HL-60 (cell line): ENCODE measurements around the gene FAM222B.

Experiments
- DNase-seq, 2 experiments: peaks; one replicate each; pipeline ENCODE4 v3.0.0-alpha.2; 2010 to 2020; ENCODE audit warnings: low read depth in 1 of 2, low spot score in 1 of 2
- H3K27ac ChIP-seq: fragments of 250-450 bp; sonication (Bioruptor Pico); replicated peaks from 2 replicates; pipeline ENCODE4 v1.5.1; 2020; ENCODE audit warnings: mild to moderate bottlenecking, moderate library complexity
- H3K27me3 ChIP-seq: fragments of 250-450 bp; sonication (Bioruptor Pico); 2 replicates; pipeline ENCODE4 v1.5.1; 2021; ENCODE audit warnings: mild to moderate bottlenecking, moderate library complexity; ENCODE audit not compliant: insufficient read depth, poor library complexity, severe bottlenecking
- H3K4me3 ChIP-seq: replicated peaks from 2 replicates; pipeline ENCODE4 v1.5.1; 2011; ENCODE audit warnings: mild to moderate bottlenecking, control low read depth, low read length; ENCODE audit not compliant: insufficient read depth
- CTCF ChIP-seq: IDR thresholded peaks from one replicate; pipeline ENCODE4 v1.5.1; 2011; ENCODE audit warnings: low read length, control low read depth, inconsistent platforms; ENCODE audit not compliant: insufficient read depth
- GABPA ChIP-seq: IDR thresholded peaks from 2 replicates; pipeline ENCODE4 v1.6.1; 2012; ENCODE audit warnings: low read depth
- POLR2AphosphoS5 ChIP-seq: IDR thresholded peaks from 2 replicates; pipeline ENCODE4 v1.6.1; 2012; ENCODE audit warnings: low read depth
- REST ChIP-seq: IDR thresholded peaks from 2 replicates; pipeline ENCODE4 v1.6.1; 2012; ENCODE audit warnings: low read depth; ENCODE audit not compliant: insufficient replicate concordance
- SPI1 ChIP-seq: IDR thresholded peaks from 2 replicates; pipeline ENCODE4 v1.6.1; 2012; ENCODE audit warnings: low read depth, mild to moderate bottlenecking, borderline replicate concordance

The FAM222B gene

DNA sequence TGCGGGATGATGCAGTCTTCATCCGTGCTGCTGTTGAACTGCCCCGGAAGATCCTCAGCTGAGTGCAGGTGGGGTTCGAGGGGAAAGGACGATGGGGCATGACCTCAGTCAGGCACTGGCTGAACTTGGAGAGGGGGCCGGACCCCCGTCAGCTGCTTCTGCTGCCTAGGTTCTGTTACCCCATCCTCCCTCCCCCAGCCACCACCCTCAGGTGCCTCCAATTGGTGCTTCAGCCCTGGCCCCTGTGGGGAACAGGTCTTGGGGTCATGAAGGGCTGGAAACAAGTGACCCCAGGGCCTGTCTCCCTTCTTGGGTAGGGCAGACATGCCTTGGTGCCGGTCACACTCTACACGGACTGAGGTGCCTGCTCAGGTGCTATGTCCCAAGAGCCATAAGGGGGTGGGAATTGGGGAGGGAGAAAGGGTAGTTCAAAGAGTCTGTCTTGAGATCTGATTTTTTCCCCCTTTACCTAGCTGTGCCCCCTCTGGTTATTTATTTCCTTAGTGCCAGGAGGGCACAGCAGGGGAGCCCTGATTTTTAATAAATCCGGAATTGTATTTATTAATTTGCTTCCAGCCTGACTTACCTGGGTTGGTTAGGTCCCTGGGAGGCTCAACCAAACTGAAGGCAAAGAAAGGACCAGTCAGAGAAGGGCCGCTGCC lies 92.9 kb downstream of the FAM222B start:
- Histone ChIP-seq H3K27ac (no peak overlapping the region), H3K4me3 (no peak overlapping the region), H3K27me3 (no peaks in the 10 kb centered on the region)
- DNase-seq = no peak
- no peak for TF ChIP-seq SPI1

GRCh38 chr17:28748852-28749515 lies 93.6 kb downstream of the FAM222B start:
- TF ChIP-seq CTCF (no peak), SPI1 (no peak), POLR2AphosphoS5 (no peak), GABPA (no peak), REST (no peak)
- H3K27ac ChIP-seq = no peak overlapping the region
- no peak for DNase-seq
- no peak overlapping the region for H3K4me3 ChIP-seq
- no peaks in the 10 kb centered on the region for H3K27me3 ChIP-seq

DNA sequence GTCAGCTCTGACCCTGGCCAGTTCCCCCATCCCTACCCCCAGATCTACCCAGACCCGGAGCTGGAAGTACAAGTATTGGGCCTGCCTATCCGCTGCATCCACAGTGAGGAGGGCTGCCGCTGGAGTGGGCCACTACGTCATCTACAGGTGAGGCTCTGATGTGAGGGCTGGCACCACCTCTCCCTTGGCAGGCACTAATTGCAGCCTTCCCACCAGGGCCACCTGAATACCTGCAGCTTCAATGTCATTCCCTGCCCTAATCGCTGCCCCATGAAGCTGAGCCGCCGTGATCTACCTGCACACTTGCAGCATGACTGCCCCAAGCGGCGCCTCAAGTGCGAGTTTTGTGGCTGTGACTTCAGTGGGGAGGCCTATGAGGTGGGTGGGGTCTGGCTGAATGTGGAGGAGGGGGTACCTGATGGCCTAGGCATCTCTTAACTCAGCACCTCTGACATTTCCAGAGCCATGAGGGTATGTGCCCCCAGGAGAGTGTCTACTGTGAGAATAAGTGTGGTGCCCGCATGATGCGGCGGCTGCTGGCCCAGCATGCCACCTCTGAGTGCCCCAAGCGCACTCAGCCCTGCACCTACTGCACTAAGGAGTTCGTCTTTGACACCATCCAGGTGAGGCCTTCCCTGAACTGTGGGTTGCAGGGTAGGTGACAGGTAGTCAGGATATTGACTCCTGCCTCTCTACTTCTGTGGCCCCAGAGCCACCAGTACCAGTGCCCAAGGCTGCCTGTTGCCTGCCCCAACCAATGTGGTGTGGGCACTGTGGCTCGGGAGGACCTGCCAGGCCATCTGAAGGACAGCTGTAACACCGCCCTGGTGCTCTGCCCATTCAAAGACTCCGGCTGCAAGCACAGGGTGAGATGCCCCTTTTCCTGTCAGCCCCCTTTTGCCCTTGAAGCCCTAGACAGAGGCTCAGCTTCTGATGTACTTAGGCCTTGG lies 94.5 kb downstream of the FAM222B start:
- DNase-seq = no peak
- TF ChIP-seq REST = no peak
- no peak for TF ChIP-seq CTCF
- Histone ChIP-seq H3K4me3 (no peak overlapping the region), H3K27ac (no peak overlapping the region), H3K27me3 (no peaks in the 10 kb centered on the region)

DNA sequence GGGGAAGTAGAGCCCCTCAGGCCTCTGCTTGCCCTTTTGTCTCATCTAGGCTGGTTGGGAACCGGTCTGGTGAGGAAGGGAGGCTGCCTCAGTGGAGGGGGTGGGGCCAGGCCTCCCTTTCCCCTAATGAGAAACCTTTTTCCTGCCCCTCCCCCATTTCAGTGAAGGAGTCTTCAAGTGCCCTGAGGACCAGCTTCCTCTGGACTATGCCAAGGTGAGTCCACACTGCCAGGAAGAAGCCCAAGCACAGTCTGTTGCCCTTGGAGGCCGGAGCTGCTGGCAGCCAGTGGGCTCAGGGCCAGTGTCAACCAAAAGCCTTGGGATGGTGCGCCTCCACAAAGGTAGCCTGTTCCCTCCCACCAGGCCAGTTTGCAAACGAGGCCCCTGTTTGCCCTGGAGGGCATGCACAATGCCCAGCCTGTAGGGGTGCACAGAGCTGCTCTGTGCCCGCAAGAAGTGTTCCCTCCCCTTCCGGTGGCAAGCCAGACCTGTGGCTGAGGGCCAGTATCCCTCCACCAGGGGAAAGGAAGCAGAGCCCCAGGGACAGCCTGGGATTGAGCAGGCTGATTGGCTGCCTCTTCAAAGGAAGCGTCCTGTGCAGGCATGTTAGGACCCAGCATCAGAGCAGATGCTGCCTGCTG lies 95.4 kb downstream of the FAM222B start:
- Histone ChIP-seq H3K4me3 (no peak overlapping the region), H3K27ac (no peak overlapping the region), H3K27me3 (no peaks in the 10 kb centered on the region)
- DNase-seq = no peak
- TF ChIP-seq POLR2AphosphoS5 (no peak), CTCF (no peak), SPI1 (no peak), REST (no peak), GABPA (no peak)
